GM13976 (cell line): ENCODE measurements around the gene NSDHL.
"Not testable (repeated sequence)": the region's sequence is repeated elsewhere in the genome, so short reads cannot be mapped to it uniquely, and the experiment has no call there.

Experiments used
- DNase-seq: peaks from one replicate; pipeline ENCODE4 v3.0.0; 2012; ENCODE audit warnings: low spot score
- in situ Hi-C: fragments of 300-500 bp; cut with MboI; formaldehyde crosslinking; loops from one replicate; pipeline ENCODE4 v1.12.0; 2022; ENCODE audit warnings: low sequenced_read_pairs, mixed read lengths, inconsistent platforms; ENCODE audit not compliant: unreplicated experiment
- TF ChIP-seq, protein P1 (sequence below): IDR thresholded peaks from 2 replicates; pipeline ENCODE4 v1.5.1; 2012; ENCODE audit warnings: borderline replicate concordance, mild to moderate bottlenecking; ENCODE audit not compliant: insufficient read depth; ENCODE audit errors: extremely low read depth, missing control alignments, control extremely low read depth

The NSDHL gene

GRCh38 chrX:152908486-152908885 is 77.6 kb downstream of the NSDHL start:
- in situ Hi-C loops, result no loop called here
- no peak for DNase-seq
- TF ChIP-seq, protein P1, sequence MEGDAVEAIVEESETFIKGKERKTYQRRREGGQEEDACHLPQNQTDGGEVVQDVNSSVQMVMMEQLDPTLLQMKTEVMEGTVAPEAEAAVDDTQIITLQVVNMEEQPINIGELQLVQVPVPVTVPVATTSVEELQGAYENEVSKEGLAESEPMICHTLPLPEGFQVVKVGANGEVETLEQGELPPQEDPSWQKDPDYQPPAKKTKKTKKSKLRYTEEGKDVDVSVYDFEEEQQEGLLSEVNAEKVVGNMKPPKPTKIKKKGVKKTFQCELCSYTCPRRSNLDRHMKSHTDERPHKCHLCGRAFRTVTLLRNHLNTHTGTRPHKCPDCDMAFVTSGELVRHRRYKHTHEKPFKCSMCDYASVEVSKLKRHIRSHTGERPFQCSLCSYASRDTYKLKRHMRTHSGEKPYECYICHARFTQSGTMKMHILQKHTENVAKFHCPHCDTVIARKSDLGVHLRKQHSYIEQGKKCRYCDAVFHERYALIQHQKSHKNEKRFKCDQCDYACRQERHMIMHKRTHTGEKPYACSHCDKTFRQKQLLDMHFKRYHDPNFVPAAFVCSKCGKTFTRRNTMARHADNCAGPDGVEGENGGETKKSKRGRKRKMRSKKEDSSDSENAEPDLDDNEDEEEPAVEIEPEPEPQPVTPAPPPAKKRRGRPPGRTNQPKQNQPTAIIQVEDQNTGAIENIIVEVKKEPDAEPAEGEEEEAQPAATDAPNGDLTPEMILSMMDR, result no peak

GRCh38 chrX:152910018-152910417 is 79.2 kb downstream of the NSDHL start:
- in situ Hi-C loops, DNase-seq: not testable (repeated sequence)

DNA sequence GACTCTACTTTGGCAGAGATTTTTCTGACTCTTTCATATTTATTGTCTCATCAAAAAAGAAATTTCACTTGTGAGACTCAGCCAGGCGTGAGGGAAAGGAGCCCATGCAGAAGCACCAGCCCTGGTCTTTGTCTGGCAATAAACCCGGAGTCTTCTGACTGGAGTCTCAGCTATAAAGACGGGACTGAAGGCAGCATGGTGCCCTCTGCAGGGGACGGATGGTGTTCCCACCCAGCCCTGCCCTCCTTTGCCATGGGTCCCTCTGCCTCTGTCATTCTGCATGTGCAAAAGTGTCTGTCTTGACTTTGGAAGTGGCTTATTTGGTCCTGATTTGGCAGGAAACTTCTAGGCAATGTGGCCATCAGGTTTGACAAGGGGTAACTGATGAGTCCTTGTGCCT is 81.2 kb downstream of the NSDHL start:
- TF ChIP-seq, protein P1, result no peak
- no peak for DNase-seq
- in situ Hi-C loops, result no loop called here

DNA sequence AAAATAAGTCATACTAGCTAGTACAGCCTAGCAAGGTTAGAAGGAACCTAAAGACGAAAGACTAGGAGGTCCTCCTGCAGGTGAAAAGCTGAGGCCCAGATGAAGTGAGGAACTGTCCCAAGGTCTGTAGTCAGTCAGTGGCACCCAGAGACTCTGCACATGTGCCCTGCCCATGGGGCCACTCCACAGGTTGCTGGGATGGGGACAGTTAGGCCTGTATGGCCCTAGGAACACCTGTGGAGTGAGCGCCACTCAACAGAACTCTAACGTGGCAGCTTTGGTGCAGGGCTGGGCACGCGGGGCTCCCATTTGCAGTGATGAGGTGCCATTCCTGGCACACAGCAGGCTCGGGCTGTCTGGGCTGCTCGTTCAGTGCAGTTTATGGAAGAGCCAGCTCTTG is 81.8 kb downstream of the NSDHL start:
- in situ Hi-C loops, result no loop called here
- no peak for DNase-seq
- TF ChIP-seq, protein P1, result no peak

DNA sequence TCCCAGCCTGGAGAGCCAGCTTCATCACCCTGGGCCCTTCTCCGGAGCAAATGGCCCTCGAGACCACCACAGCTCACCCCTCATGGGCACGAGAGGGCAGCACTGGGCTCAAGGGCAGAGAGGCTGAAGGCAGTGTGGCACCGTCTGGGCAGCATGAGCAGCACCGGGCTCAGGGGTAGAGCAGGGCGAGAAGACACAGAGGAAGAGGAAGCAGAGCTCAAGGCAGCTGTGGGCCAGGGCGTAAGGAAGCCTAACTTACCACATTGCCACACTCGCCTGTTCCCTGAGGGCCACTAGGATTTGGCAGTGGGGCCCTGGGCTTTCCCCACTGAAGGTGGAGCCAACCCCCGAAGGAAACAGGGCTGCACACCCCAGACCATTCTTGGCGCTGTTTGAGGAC is 82.5 kb downstream of the NSDHL start:
- DNase-seq, result no peak
- in situ Hi-C loops, result no loop called here
- TF ChIP-seq, protein P1, result no peak

DNA sequence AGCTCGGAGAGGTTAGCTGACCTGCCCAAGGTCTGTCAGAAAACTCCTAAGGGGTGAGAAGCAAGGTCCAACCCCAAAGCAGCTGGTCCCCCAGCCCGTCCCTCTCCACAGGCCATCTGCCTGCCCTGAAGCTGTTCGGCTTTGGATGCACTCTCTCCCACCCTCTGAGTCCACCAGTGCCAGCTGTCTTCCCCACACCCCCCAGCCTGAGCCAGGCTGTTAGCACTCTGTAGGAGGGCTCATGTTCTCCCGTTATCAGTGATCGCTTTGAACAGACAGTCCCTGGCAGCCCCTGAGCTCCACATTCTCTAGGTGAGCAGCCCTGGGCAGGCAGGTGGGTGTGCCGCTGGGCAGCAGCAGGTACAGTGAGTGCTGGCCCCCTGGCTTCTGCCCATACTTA is 83.0 kb downstream of the NSDHL start:
- TF ChIP-seq, protein P1, result no peak
- no peak for DNase-seq
- in situ Hi-C loops, result no loop called here

DNA sequence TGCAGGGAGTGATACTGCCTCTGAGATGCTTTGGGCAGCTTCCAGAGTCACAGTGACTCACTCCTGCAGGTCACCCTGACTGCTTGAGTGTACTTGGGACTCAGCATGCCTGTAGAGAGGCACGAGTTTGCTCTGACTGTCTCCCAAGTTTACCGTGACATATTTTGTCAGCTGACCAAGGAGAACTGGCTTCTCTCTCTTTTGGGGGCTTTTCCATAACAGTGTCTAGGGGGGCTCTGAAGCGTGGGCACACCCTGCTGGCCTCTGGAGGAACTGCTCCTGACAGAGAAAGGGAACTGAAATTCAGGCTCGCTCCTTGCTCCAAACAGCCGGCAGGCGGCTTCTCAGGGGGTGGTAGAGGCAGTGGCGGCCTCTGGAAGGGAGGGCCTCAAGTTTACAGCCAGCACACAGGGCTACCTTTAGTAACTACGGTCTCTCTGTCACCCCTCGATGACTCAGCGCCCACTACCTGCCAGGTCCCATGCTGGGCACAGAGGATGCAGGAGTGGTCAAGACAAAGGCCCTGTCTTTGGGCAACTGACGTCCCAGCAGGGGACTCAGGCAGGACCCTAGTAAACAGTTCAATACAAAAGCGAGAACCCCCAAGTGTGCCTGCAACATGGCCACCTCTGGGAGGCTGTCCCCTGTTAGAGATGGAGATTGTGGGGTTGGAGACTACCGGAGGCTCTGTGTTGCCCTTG is 84.8 kb downstream of the NSDHL start:
- in situ Hi-C loops, result no loop called here
- TF ChIP-seq, protein P1, result peak; percentile 69

More for the DNA sequence above, 84.8 kb downstream of the NSDHL start:
- peak; percentile 81 for DNase-seq
